ENCODE results near the gene TPK1. TPM values are rescaled to one million over a fixed set of nuclear protein-coding genes. Genes with fewer than 3 reads are reported as not detected.

Gene TPK1
- total and polyA plus RNA-seq, 2 donors = 5.7 to 10.7 TPM

GRCh38 chr7:144500225-144500624 lies 335.6 kb downstream of the TPK1 start:
- no peak for DNase-seq (ENCODE audit: extremely low spot score)
- no peaks in the 10 kb centered on the region for H3K4me1 ChIP-seq (ENCODE audit: insufficient read depth)
- H3K36me3 ChIP-seq (ENCODE audit: insufficient read depth) = no peaks in the 10 kb centered on the region
- 63% methylated on average over 5 of the region's 5 CpGs for WGBS
- H3K4me3 ChIP-seq (ENCODE audit: low read depth, low read length) = no peak overlapping the region
- H3K27ac ChIP-seq (ENCODE audit: low read depth) = no peak overlapping the region

DNA sequence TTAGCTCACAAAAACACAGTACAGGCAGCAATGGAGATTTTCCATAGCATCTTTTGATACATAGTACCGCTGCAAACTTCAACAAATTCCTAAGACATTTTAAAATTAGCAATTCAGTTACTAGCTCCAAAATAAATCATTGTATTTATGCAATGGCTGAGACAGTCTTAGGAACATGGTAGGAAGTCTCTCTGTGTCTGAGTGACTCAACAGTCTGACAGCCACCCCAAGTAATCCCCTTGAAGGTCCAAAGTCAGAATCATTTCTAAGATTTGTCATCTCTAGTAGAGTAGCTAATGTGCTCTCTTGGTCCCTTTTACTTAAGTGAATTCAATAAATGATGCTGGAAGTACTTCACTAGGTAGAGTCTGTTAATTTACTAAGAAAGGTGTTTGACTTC lies 338.6 kb downstream of the TPK1 start:
- no peaks in the 10 kb centered on the region for H3K4me1 ChIP-seq (ENCODE audit: insufficient read depth)
- H3K27ac ChIP-seq (ENCODE audit: low read depth) = no peak overlapping the region
- no peaks in the 10 kb centered on the region for H3K36me3 ChIP-seq (ENCODE audit: insufficient read depth)
- no peak for DNase-seq (ENCODE audit: extremely low spot score)
- no peak overlapping the region for H3K4me3 ChIP-seq (ENCODE audit: low read depth, low read length)
- 26% methylated on average over 1 of the region's 1 CpG for WGBS

GRCh38 chr7:144494355-144494754 lies 341.5 kb downstream of the TPK1 start:
- 96% methylated on average over 1 of the region's 1 CpG for WGBS
- no peak overlapping the region for H3K27ac ChIP-seq (ENCODE audit: low read depth)
- no peaks in the 10 kb centered on the region for H3K36me3 ChIP-seq (ENCODE audit: insufficient read depth)
- no peaks in the 10 kb centered on the region for H3K4me1 ChIP-seq (ENCODE audit: insufficient read depth)
- H3K4me3 ChIP-seq (ENCODE audit: low read depth, low read length) = no peak overlapping the region
- no peak for DNase-seq (ENCODE audit: extremely low spot score)

GRCh38 chr7:144489504-144489903 lies 346.3 kb downstream of the TPK1 start:
- no peaks in the 10 kb centered on the region for H3K36me3 ChIP-seq (ENCODE audit: insufficient read depth)
- H3K4me3 ChIP-seq (ENCODE audit: low read depth, low read length) = no peak overlapping the region
- H3K4me1 ChIP-seq (ENCODE audit: insufficient read depth) = no peaks in the 10 kb centered on the region
- no peak overlapping the region for H3K27ac ChIP-seq (ENCODE audit: low read depth)
- no peak for DNase-seq (ENCODE audit: extremely low spot score)
- WGBS = 71% methylated on average over 4 of the region's 4 CpGs

GRCh38 chr7:144488977-144489376 lies 346.9 kb downstream of the TPK1 start:
- H3K36me3 ChIP-seq (ENCODE audit: insufficient read depth) = no peaks in the 10 kb centered on the region
- no peaks in the 10 kb centered on the region for H3K4me1 ChIP-seq (ENCODE audit: insufficient read depth)
- DNase-seq (ENCODE audit: extremely low spot score) = no peak
- H3K27ac ChIP-seq (ENCODE audit: low read depth) = no peak overlapping the region
- no peak overlapping the region for H3K4me3 ChIP-seq (ENCODE audit: low read depth, low read length)
- WGBS = 90% methylated on average over 4 of the region's 4 CpGs

DNA sequence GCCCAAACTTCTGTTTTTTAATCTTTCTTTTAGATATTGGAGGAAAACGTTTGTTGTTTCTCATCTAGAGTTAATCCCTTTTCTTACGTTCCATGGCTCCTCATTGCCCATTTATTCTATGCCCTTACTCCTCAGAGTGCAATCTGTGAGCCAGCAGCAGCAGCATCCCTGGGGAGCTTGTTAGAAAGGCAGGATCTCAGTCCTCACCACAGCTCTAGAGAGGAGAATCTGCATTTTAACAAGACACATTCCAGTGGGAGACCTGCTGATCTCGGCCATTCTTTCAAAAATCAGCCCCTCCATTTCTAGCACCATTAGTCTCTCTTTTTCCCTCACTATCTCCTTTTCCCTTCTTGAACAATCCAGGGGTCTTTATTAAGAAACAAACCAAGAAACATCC lies 348.0 kb downstream of the TPK1 start:
- WGBS = 44% methylated on average over 3 of the region's 3 CpGs
- Histone ChIP-seq H3K4me3 (ENCODE audit: low read depth, low read length) (no peak overlapping the region), H3K36me3 (ENCODE audit: insufficient read depth) (no peaks in the 10 kb centered on the region), H3K27ac (ENCODE audit: low read depth) (no peak overlapping the region), H3K4me1 (ENCODE audit: insufficient read depth) (no peaks in the 10 kb centered on the region)
- DNase-seq (ENCODE audit: extremely low spot score) = no peak

DNA sequence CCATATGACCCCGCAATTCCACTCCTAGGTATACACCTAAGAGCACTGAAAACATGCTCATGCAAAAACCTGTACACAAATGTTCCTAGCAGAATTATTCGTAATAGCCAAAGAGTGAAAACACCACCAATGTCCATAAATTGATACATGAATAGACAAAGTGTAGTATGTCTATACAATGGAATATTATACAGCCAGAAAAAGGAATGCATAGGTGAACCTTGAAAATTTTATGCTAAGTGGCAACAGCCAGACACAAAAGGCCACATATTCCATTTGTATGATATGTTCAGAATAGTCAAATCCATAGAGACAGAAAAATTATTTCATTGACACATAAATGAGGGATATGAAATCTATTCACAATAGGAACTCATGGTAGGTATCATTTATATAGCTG lies 351.4 kb downstream of the TPK1 start:
- H3K27ac ChIP-seq (ENCODE audit: low read depth) = no peak overlapping the region
- no peaks in the 10 kb centered on the region for H3K4me1 ChIP-seq (ENCODE audit: insufficient read depth)
- no peak overlapping the region for H3K4me3 ChIP-seq (ENCODE audit: low read depth, low read length)
- no peaks in the 10 kb centered on the region for H3K36me3 ChIP-seq (ENCODE audit: insufficient read depth)
- 97% methylated on average over 2 of the region's 2 CpGs for WGBS
- DNase-seq (ENCODE audit: extremely low spot score) = no peak

GRCh38 chr7:144483189-144483588 lies 352.7 kb downstream of the TPK1 start:
- 47% methylated on average over 1 of the region's 1 CpG for WGBS
- H3K4me3 ChIP-seq (ENCODE audit: low read depth, low read length) = no peak overlapping the region
- no peaks in the 10 kb centered on the region for H3K36me3 ChIP-seq (ENCODE audit: insufficient read depth)
- H3K4me1 ChIP-seq (ENCODE audit: insufficient read depth) = no peaks in the 10 kb centered on the region
- DNase-seq (ENCODE audit: extremely low spot score) = no peak
- H3K27ac ChIP-seq (ENCODE audit: low read depth) = no peak overlapping the region

DNA sequence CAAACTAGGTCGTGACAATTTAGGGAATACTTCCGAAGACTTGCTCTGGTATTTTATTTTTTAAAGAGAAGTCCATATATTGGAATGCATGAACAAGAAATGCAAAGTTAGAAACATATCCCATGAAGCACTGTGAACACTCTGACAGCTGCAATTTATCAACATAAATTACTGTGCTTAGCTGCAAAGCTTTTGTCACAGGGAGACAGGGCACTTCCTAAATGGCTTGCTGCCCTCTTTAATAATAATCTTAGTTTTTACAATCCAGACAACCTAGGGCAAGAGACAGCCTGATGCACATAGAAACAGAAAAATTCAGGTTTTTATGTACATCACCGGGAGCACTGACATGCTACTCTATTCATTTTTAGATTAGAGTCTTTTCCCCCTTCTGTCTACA lies 354.0 kb downstream of the TPK1 start:
- no peak for DNase-seq (ENCODE audit: extremely low spot score)
- Histone ChIP-seq H3K36me3 (ENCODE audit: insufficient read depth) (no peaks in the 10 kb centered on the region), H3K4me3 (ENCODE audit: low read depth, low read length) (no peak overlapping the region), H3K27ac (ENCODE audit: low read depth) (no peak overlapping the region), H3K4me1 (ENCODE audit: insufficient read depth) (no peaks in the 10 kb centered on the region)
- WGBS = 54% methylated on average over 3 of the region's 3 CpGs

GRCh38 chr7:144477348-144477747 lies 358.5 kb downstream of the TPK1 start:
- Histone ChIP-seq H3K36me3 (ENCODE audit: insufficient read depth) (no peaks in the 10 kb centered on the region), H3K27ac (ENCODE audit: low read depth) (no peak overlapping the region), H3K4me3 (ENCODE audit: low read depth, low read length) (no peak overlapping the region), H3K4me1 (ENCODE audit: insufficient read depth) (no peaks in the 10 kb centered on the region)
- DNase-seq (ENCODE audit: extremely low spot score) = no peak
- 65% methylated on average over 1 of the region's 1 CpG for whole genome bisulfite sequencing

- 87% methylated on average over 2 of the region's 2 CpGs for WGBS
- no peak for DNase-seq (ENCODE audit: extremely low spot score)
- no peak overlapping the region for H3K27ac ChIP-seq (ENCODE audit: low read depth)
Observed at GRCh38 chr7:144474800-144475615, 360.8 kb downstream of the TPK1 start.

GRCh38 chr7:144474363-144474762 lies 361.5 kb downstream of the TPK1 start:
- 92% methylated on average over 1 of the region's 1 CpG for WGBS
- no peaks in the 10 kb centered on the region for H3K36me3 ChIP-seq (ENCODE audit: insufficient read depth)
- no peak overlapping the region for H3K27ac ChIP-seq (ENCODE audit: low read depth)
- no peak for DNase-seq (ENCODE audit: extremely low spot score)
- no peaks in the 10 kb centered on the region for H3K4me1 ChIP-seq (ENCODE audit: insufficient read depth)
- H3K4me3 ChIP-seq (ENCODE audit: low read depth, low read length) = no peak overlapping the region

More at GRCh38 chr7:144474800-144475615, 360.8 kb downstream of the TPK1 start:
- H3K4me3 ChIP-seq (ENCODE audit: low read depth, low read length) = no peak overlapping the region
- no peaks in the 10 kb centered on the region for H3K36me3 ChIP-seq (ENCODE audit: insufficient read depth)
- H3K4me1 ChIP-seq (ENCODE audit: insufficient read depth) = no peaks in the 10 kb centered on the region

GRCh38 chr7:144473908-144474307 lies 361.9 kb downstream of the TPK1 start:
- no peaks in the 10 kb centered on the region for H3K36me3 ChIP-seq (ENCODE audit: insufficient read depth)
- H3K4me3 ChIP-seq (ENCODE audit: low read depth, low read length) = no peak overlapping the region
- DNase-seq (ENCODE audit: extremely low spot score) = no peak
- H3K27ac ChIP-seq (ENCODE audit: low read depth) = no peak overlapping the region
- WGBS = 81% methylated on average over 1 of the region's 1 CpG
- H3K4me1 ChIP-seq (ENCODE audit: insufficient read depth) = no peaks in the 10 kb centered on the region

DNA sequence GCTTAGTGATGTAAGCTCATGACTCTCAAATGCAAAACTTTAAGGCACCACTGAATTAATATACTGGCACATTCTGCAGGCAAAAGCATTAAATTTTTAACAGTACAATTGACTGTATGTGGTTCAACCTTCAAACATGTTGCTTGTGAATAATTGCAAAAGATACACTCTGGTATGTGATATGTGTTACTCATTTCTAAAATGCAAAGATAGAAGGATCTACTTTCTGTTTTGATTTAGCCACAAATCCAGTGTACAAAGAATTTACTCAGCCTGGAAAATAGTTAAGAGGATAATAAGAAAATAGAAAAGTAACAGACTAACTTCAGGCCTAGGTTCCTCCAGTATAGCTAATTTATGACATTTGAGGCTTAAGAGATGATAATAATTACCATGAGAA lies 365.8 kb downstream of the TPK1 start:
- Histone ChIP-seq H3K4me3 (ENCODE audit: low read depth, low read length) (no peak overlapping the region), H3K27ac (ENCODE audit: low read depth) (no peak overlapping the region), H3K4me1 (ENCODE audit: insufficient read depth) (no peaks in the 10 kb centered on the region), H3K36me3 (ENCODE audit: insufficient read depth) (no peaks in the 10 kb centered on the region)
- no peak for DNase-seq (ENCODE audit: extremely low spot score)

Measured in urinary bladder (tissue), 4 donors.